GM21390 (cell line): ENCODE measurements around the gene SPRR3.

ENCODE experiments used
- ATAC-seq: cut with Tn5 transposase; IDR thresholded peaks from one replicate; pipeline ENCODE4 v1.9.1; 2021; ENCODE audit not compliant: unreplicated experiment

The SPRR3 gene, protein sequence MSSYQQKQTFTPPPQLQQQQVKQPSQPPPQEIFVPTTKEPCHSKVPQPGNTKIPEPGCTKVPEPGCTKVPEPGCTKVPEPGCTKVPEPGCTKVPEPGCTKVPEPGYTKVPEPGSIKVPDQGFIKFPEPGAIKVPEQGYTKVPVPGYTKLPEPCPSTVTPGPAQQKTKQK

DNA sequence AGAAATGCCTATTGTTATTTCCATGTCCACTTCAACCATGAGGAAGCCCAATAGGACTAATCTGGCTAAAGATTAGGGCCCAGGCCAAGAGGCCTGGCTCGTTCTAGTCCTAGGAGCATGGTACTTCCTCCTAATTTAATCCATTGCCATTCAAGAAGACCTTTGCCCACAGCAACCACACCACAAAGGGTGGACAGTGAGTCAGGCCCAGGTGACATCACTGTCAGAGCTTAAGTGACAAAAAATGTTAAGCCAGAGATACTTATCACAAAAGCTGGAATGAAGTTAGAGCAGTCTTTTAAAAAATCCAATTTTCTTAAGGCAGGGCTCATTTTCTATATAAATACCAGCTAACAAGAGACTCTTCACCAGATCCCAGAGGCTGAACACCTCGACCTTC is at the start of gene SPRR3:
Gene SPRR3 (plus strand): TSS at position 368 of the 400 bp plus-strand sequence. CDS start 1,272 bp downstream, outside the sequence.
- ATAC-seq = no peak

DNA sequence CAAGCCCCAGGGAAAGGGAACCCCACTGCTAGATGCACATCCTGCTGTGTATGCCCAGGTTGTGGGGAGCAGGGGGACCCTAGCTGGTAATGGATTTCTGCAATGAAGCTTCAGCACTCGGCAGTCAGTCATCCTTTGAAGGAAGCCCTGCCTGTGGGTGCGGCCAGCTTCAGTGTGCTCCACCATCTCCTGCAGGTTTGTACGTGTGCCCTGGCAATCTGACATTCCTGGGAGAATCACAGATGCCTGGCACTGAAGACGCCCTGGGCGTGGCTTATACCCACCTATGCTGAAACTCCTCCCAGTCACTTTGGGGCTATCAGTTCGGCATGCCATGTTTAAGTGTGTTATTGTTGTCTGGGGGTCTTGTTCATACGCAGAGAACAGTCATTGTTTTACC is 47.8 kb upstream of the SPRR3 start:
- no peak for ATAC-seq

DNA sequence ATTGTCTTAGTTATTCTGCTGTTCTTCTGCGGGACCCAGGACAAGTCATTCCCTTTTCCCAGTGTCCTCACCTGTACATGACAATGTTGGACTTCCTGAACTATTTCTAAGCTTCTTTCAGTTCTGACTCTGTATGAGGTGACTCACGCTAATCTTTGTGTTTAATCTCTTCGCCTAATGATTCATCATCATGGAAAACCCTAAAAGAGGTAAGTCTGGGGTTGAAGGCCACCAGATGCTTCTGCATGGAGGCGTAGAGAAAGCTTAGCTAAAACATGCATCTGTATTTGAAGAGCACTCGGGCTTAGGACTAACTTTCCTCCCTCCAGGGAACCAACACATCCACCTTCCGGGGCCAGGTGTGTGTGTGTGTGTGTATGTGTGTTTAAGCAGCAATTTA is 47.1 kb upstream of the SPRR3 start:
- no peak for ATAC-seq

- ATAC-seq = no peak
Measured at GRCh38 chr1:152957561-152957960, 44.0 kb upstream of the SPRR3 start.

DNA sequence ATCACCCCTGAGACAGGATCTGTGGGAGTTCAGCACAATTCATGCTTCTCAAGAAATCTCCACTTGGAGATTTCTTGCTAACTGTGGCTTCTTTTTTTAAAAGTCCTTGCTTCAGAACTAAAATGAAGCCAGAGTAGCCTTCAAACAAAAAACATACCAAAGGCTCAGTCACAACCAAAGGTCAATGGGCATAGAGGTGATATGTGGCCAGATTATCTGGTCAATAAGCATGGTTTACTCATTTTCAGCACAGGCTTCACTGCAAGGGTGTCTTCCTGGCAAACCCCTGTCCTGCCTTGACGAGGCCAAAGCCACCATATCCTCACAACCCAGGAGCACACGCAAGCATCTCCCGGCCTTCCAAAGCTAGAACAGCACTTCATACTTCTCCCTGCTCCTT is 42.3 kb upstream of the SPRR3 start:
- no peak for ATAC-seq

DNA sequence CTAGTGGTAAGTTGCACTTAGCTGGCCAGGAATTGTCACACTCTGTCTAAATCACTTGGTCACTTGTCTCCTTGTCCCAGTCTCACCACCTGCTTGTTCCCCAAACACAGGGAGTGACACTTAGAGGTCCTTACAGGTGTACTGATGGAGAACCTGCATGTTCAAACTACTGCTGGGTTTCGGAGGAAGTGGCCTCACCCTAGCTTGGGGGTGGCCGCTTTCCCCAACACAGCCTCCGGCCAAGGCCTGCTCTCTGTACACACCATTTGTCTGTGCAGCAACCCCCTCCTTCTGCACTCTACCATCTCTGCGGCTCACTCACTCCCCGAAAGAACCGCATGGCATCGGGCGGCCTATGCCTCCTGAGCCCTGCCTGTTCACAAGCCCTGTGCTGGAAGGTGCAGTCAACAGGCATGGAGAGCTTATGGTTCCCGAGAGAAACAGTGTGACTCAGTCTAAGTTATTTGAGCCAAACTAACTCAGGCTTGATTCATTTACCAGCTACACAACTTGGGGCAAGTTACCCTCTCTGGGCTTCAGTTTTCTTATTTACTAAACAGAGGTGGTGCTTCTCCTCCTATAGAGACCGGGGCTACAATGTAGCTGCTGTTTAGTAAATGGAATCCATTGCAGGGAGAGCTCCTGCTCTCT is 41.6 kb upstream of the SPRR3 start:
- no peak for ATAC-seq

GRCh38 chr1:152960452-152961044 is 41.0 kb upstream of the SPRR3 start:
- ATAC-seq = no peak

DNA sequence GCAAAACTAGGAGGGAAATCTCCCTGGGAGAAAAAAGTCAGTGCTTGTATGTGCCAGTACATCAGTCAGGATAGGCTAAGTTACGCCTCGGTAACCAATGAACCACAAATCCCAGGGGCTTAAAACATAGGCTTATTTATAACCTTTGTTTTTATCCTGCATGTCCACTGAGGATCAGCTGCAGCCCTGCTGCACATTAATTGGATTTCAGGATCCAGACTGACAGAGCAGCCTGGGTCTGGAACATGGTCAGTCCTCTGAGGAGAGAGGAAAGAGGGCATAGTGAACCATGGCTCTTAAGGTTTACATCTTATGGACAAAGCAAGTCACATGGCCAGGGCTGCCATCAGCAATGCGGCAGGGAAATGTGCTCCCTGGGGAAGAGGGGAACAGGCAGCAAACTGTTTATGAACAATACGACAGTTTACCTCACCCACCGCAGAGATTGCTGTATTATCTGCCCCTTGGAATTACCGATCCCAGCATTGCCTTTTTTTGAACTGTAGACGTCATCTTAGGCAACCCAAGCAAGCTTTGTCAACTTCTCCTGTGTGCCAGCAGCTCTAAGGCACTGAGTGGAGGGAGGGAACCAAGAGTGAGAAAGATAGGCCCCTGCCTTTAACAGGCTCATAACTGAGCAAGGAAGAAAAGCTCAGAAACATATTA is 40.2 kb upstream of the SPRR3 start:
- ATAC-seq = no peak

DNA sequence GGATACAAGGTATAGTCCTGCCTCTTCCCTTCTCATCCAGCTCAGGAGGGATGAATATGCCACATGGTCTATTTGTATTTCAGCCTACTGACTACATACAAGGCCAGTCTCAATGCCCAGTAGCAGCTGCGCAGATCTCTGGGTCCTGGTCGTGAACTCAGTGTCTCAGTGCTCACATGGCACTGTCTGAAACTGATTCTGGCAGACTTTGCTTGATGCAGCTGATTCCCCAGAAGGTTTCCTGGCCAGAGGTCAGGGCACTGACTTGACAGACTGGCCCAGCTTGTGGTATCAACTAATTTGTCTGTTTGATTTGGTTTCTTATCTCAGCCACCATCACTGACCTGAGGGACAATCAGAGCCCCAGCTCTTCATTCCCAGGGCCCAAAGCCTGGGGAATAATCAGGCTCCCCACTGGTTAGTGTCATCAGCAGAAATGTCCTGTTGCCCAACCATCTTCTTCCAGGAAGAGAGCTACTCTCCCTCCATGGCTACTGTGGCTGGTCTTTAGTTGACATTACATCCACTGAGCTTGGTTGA is 38.6 kb upstream of the SPRR3 start:
- ATAC-seq = no peak

GRCh38 chr1:152964536-152964935 is 37.0 kb upstream of the SPRR3 start:
- ATAC-seq = no peak

DNA sequence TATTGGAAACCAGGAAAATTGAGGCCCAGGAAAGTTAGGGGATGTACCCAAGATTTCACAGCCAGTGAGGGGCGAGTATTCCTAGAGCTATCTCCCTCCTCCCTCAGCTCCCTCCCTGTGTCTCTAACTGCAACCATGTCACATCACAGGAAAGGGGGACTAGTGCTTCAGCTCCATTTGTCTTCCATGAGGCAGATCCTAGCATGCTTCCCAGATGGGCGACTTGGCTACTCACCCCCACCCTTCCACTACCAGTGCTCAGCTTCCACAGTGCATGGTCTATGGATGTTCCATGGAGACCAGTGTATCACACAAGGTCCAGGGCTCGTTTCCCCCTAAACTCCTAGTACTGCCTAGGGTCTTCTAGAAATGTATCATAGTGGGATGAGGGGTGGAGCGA is 35.7 kb upstream of the SPRR3 start:
- ATAC-seq = no peak

DNA sequence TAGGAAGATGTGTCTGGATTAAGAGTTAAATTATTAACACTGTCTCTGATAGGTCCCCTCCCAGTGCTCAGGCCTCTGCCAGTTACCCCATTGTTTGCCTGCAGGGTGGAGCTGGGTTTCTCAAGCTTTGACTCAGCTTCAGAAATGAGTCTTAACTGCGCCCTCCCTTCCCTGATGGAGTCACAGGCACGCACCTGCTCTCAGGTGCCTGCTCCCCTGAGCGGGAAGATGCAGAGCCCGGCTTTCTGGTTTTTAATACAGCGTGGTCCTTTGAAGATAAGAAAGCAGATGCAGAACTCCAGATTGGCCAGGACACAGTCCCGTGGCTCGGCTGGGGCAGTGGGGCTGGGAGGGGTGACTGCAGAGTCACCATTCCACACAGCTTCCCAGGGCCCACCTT is 34.3 kb upstream of the SPRR3 start:
- no peak for ATAC-seq

DNA sequence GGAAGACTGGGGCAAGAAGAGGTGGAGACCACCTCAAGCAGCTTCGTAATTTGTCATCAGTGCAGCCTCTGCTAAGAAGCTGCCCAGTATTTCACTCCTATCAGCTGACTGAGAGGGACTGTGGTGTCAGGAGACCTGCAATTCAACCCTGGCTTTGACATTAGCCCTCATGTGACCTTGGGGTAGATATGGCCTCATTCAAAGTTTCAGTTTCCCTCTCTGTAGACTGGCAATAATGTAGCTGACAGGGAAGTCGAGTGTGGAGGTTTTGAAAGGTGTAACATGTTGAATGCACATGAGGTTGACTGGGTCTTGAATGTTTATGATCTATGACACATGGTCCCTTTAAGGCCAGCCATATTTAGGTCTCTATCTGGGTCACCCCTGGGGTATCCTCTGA is 33.3 kb upstream of the SPRR3 start:
- ATAC-seq = peak; percentile 91

GRCh38 chr1:152969036-152969435 is 32.5 kb upstream of the SPRR3 start:
- no peak for ATAC-seq

GRCh38 chr1:152970495-152970894 is 31.1 kb upstream of the SPRR3 start, which contains the start of gene SPRR4:
Gene SPRR4, plus strand, starts transcription at chr1:152970648. Its CDS starts 1,243 bp downstream, at chr1:152971891.
- no peak for ATAC-seq

DNA sequence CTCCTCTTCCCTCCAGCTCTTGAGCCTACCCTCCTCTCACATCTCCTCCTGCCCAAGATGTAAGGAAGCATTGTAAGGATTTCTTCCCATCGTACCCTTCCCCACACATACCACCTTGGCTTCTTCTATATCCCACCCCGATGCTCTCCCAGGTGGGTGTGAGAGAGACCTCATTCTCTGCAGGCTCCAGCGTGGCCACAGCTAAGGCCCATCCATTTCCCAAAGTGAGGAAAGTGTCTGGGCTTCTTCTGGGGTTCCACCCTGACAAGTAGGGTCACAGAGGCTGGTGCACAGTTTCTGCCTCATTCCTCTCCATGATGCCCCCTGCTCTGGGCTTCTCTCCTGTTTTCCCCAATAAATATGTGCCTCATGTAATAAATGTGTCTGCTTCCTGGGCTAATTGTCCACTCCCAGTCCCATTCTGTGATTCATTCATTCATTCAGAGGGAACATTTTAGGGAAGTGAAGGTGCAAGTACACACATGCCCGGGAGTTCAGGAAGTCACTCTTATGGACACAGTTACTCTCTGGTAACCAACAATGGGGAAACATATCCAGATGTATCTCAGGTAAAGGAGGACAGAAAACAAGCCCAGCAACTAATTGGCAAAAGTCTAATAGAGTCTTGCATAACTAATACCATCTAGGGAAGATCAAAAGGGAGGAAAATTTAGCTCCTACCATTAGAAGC is 29.2 kb upstream of the SPRR3 start:
- ATAC-seq = no peak

- ATAC-seq = no peak
Measured at GRCh38 chr1:152976688-152977087, 24.9 kb upstream of the SPRR3 start.

GRCh38 chr1:152977614-152978013 is 23.9 kb upstream of the SPRR3 start:
- ATAC-seq = no peak

DNA sequence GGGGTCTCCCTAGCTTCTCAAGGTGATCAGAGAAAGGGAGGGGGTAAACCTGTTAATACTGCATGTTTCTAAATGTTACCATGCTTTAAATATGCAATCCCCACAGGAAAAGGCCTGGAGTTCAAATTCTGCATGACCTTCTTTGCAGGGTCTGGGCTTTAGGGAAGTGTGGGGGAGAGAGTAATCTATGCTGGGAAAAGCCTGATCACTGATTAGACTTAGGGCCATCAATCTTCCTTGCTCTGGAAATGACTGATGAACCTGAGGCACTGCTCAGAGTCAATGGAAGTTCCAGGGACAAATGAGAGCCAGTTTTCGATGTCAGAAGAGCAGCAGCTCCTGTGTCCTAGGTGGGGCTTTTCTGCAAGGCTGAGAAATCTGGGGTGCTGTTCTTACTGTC is 20.9 kb upstream of the SPRR3 start:
- ATAC-seq = no peak

DNA sequence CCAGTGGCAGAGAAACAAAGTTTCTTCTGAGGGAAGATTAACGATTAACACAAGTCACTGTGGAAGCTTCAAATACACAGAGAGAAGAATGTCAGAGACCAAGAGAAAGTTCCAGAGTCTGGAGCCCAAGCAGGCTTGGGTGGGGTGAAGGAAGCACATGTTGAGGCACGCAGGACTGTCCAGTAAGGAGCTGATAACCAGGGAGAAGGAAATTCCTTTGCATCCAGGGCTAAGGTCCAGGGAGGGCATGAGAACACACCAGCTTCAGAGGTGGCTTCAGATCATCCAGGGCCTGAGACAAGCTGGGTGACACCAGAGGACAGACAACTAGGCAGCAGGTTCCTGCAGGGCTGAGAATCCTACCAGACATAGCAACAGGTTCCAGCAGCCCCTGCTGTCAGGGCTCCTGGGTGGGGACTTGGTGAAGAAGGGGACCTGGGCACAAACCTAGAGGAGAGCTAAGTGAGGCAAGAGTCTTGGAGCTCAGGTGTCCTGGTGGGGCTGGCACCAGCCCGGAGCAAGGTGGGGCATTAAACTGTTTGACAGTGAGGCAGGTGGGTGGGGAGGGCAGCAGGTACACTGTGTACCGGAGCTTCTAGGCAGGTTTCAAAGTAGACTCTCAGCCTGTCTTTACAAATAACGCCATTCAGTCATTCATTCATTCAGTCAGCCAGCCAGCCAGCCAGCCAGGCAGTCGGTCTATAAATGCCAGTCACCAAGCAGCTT is 20.2 kb upstream of the SPRR3 start:
- ATAC-seq = no peak

DNA sequence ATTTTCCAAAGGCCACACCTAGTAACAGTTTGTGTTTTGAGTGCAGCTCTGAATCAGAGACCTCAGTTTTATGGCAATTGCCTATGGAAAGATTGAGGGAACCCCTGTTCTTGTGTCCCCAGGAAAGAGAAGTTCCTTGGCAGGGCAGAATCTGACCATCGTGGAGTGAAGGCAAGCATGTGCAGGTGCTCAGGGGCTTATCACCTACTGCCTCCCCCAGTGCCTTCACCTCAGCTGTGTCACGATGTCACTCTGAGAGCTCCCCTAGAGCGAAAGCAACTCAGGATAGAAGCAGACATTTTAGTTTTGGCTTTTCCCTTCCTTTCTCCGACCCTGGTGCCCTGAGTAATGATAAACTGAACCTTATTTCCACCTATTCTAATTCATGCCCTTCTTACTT is 19.5 kb upstream of the SPRR3 start:
- ATAC-seq = no peak
